Upper lobe of left lung (tissue), 6 donors: ENCODE measurements around the gene SEZ6L. TPM values are rescaled to one million over a fixed set of nuclear protein-coding genes. Genes with fewer than 3 reads are reported as not detected.

Experiments used
- ATAC-seq, 2 donors: fragments of 200-7000 bp; cut with Tn5 transposase; one replicate each; pipeline ENCODE4 v1.9.1; 2022; ENCODE audit warnings: mild to moderate bottlenecking in 2 of 2, moderate library complexity in 2 of 2; ENCODE audit not compliant: low FRiP score in 2 of 2
- DNase-seq, 2 donors: peaks; one replicate each; pipeline ENCODE4 v3.0.0-alpha.2; 2019 to 2020
- H3K27ac ChIP-seq, 4 donors: fragments of 200-600 bp; sonication (generic); one replicate each; pipeline ENCODE4 v1.5.1; 2016 to 2019
- H3K27me3 ChIP-seq, 4 donors: fragments of 200-600 bp; sonication (generic); one replicate each; pipeline ENCODE4 v1.5.1; 2017 to 2019
- H3K36me3 ChIP-seq, 4 donors: fragments of 200-600 bp; sonication (generic); one replicate each; pipeline ENCODE4 v1.5.1; 2016 to 2019
- H3K4me1 ChIP-seq, 4 donors: fragments of 200-600 bp; sonication (generic); one replicate each; pipeline ENCODE4 v1.5.1; 2018 to 2019
- H3K4me3 ChIP-seq, 4 donors: fragments of 200-600 bp; sonication (generic); one replicate each; pipeline ENCODE4 v1.5.1; 2017 to 2019; ENCODE audit warnings: mild to moderate bottlenecking in 2 of 4, moderate library complexity in 1 of 4
- H3K9me3 ChIP-seq, 4 donors: fragments of 200-600 bp; sonication (generic); one replicate each; pipeline ENCODE4 v1.5.1; 2018 to 2019
- EP300 ChIP-seq, 4 donors: sonication (generic); formaldehyde crosslinking; IDR thresholded peaks; one replicate each; pipeline ENCODE4 v1.5.1; 2017; ENCODE audit warnings: antibody characterized with exemption in 4 of 4, control low read depth in 2 of 4
- POLR2A ChIP-seq, 4 donors: fragments of 450-650 bp; IDR thresholded peaks; one replicate each; pipeline ENCODE4 v1.5.1; 2016 to 2017; ENCODE audit warnings: antibody characterized with exemption in 4 of 4, mild to moderate bottlenecking in 2 of 4
- POLR2AphosphoS5 ChIP-seq, 2 donors: sonication (generic); formaldehyde crosslinking; IDR thresholded peaks; one replicate each; pipeline ENCODE4 v1.5.1; 2017; ENCODE audit warnings: antibody characterized with exemption in 2 of 2
- WGBS, 2 donors: methylation state at CpG; one replicate each; pipeline ENCODE4 v1.1.5; 2017 to 2018; 5-methylcytosine and 5-hydroxymethylcytosine counted together
- total RNA-seq, 6 donors: library from RNA; depleted of rRNA in 4 of 6; stranded (reverse); fragments of >200 nt in 4 of 6; gene quantifications; one replicate each; pipeline versions ENCODE4 v1.1.0 to v1.2.1, GENCODE V29; 2016 to 2021
- TF ChIP-seq, protein P1 (sequence below), 6 experiments: fragments of 450-650 bp in 4 of 6; fragments of 200-600 bp in 2 of 6; sonication (generic) in 2 of 6; IDR thresholded peaks; one replicate each; pipeline ENCODE4 v1.5.1; 2016 to 2019; ENCODE audit warnings: antibody characterized with exemption in 6 of 6
- donor health status: DM: no; HTN: no; CAD: no; lungs with moderate emphysema.
- donor health status: DM: no; HTN: yes; CAD: no; lungs with severe emphysema.

SEZ6L gene
- total RNA-seq, 6 donors from 2014 or later, result 0.06 to 1.2 (median 0.24) TPM; not detected in 3

DNA sequence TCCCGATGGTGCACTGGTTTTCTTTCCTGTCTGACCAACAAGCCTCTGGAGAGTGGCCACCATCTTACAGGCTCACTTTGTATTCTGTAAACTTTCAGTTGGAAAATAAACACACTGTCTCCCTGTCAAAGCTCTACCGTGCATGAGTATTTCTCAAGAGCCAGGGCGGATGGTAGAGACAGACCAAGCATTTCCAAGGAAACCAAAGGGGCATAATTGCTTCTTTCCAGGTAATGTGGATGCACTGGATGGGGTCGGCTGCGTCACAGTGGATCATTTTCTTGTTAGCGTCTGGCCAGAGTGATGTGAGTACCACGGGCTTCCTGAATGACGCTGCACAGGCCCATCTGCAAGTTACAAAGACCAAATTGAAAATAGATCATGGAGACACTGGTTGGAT lies 5.1 kb upstream of the SEZ6L start:
- Histone ChIP-seq H3K36me3 (no peaks in the 10 kb centered on the region), H3K4me1 (peaks cover 2 to 8% (median 5%) of the 10 kb centered on the region in 4 donors), H3K27ac (no peak overlapping the region), H3K27me3 (peaks cover 0 to 7% (median 2%) of the 10 kb centered on the region in 4 donors), H3K4me3 (no peak overlapping the region), H3K9me3 (no peaks in the 10 kb centered on the region)
- ATAC-seq, result no peak
- TF ChIP-seq POLR2AphosphoS5 (IDR thresholded peaks at IDR 0.05), result no peak
- TF ChIP-seq POLR2A (IDR thresholded peaks at IDR 0.05), result no peak
- TF ChIP-seq, protein P1, sequence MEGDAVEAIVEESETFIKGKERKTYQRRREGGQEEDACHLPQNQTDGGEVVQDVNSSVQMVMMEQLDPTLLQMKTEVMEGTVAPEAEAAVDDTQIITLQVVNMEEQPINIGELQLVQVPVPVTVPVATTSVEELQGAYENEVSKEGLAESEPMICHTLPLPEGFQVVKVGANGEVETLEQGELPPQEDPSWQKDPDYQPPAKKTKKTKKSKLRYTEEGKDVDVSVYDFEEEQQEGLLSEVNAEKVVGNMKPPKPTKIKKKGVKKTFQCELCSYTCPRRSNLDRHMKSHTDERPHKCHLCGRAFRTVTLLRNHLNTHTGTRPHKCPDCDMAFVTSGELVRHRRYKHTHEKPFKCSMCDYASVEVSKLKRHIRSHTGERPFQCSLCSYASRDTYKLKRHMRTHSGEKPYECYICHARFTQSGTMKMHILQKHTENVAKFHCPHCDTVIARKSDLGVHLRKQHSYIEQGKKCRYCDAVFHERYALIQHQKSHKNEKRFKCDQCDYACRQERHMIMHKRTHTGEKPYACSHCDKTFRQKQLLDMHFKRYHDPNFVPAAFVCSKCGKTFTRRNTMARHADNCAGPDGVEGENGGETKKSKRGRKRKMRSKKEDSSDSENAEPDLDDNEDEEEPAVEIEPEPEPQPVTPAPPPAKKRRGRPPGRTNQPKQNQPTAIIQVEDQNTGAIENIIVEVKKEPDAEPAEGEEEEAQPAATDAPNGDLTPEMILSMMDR (IDR thresholded peaks at IDR 0.05), result no peak
- no peak for TF ChIP-seq EP300 (IDR thresholded peaks at IDR 0.05)
- 61 to 63% methylated on average over 8 of the region's 8 CpGs for WGBS, 2 donors
- no peak for DNase-seq

DNA sequence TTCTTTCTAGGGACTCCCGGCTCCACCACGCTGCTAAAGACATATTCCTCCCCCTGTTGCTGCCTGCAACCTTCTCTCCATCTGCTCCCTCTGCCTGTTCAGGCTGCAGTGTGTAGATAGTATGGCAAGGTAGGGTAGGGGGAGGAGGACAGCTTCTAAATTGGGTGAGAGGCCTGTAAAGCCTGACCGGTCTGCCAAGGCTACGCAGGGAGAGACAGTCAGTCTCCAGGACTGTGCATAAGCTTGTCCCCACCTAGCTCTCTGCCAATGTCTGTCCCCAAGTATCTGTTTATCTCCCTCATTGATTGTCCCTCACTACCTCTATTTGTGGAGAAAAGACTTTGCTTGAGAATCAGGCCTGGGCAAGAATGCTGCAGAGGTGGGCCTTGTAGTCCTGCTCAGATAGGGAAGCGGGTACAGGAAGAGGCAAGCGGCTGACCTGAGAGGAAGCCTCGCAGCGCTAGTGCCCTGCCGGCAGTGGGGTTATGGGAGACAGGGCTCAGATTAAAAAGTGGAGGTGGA lies 871 bp upstream of the SEZ6L start:
- Histone ChIP-seq H3K27ac (no peak overlapping the region), H3K27me3 (peaks cover 2 to 25% (median 14%) of the 10 kb centered on the region in 4 donors), H3K36me3 (no peaks in the 10 kb centered on the region), H3K4me1 (peaks cover 8 to 19% (median 15%) of the 10 kb centered on the region in 4 donors), H3K4me3 (no peak overlapping the region), H3K9me3 (no peaks in the 10 kb centered on the region)
- WGBS, 2 donors, result 32 to 36% methylated on average over 9 of the region's 9 CpGs
- TF ChIP-seq POLR2AphosphoS5 (IDR thresholded peaks at IDR 0.05) (no peak), EP300 (IDR thresholded peaks at IDR 0.05) (no peak), POLR2A (IDR thresholded peaks at IDR 0.05) (no peak)
- TF ChIP-seq, protein P1 (IDR thresholded peaks at IDR 0.05), result no peak
- DNase-seq (peak in 1 of 2 donors; percentile 4), ATAC-seq (peak in 1 of 2 donors; percentile 39)

DNA sequence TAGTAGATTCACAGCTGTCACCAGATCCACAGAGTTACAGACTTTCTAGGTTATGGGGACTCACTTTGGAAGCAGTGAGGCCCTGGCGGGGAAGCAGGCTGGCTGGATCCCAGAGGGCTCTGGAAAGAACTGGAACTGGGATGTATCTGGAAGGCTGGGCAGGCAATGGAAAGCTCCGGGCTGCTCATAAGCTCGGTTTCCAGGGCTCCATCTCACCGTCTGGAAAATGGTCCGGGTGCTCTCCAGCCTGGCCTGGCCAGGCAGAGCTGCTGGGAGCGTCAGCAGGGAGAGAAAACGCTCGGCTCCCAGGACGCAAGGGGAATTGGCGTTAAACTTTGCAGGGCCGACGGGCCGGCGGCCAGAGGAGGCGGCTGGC lies 335 bp upstream of the SEZ6L start:
- Histone ChIP-seq H3K9me3 (no peaks in the 10 kb centered on the region), H3K27me3 (peaks cover 2 to 25% (median 14%) of the 10 kb centered on the region in 4 donors), H3K4me3 (peak overlapping the region in 3 of 4 donors; percentile 30 to 42 (median 40)), H3K27ac (no peak overlapping the region), H3K4me1 (peaks cover 8 to 19% (median 15%) of the 10 kb centered on the region in 4 donors), H3K36me3 (no peaks in the 10 kb centered on the region)
- TF ChIP-seq EP300 (IDR thresholded peaks at IDR 0.05), result no peak
- TF ChIP-seq, protein P1 (IDR thresholded peaks at IDR 0.05), result no peak
- 5 to 15% methylated on average over 4 to 10 of the region's 15 CpGs for WGBS, 2 donors
- ATAC-seq (no peak), DNase-seq (no peak)

DNA sequence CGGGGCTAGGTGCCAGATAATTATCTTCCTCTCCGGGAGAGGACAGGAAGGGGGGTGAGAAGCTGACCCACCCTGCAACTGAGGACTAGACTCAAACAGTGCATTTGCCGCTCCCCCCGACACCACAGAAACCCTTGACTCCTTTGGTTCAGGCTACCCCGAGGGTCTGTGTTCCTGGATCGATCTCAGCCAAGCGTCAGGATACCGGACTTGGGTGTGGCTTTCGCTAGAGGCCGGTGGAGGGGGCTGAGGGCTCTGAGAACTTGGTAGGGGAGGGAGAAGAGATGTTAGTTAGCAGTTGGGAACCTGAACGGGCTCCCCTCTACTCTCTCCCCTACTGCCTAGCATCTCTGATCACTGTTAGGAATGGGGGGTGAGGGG lies 840 bp downstream of the SEZ6L start:
- Histone ChIP-seq H3K4me1 (peaks cover 8 to 19% (median 15%) of the 10 kb centered on the region in 4 donors), H3K9me3 (no peaks in the 10 kb centered on the region), H3K4me3 (peak overlapping the region in 1 of 4 donors; percentile 40), H3K27me3 (peaks cover 2 to 25% (median 14%) of the 10 kb centered on the region in 4 donors), H3K36me3 (no peaks in the 10 kb centered on the region), H3K27ac (no peak overlapping the region)
- 2 to 4% methylated on average over 7 to 11 of the region's 11 CpGs for WGBS, 2 donors
- ATAC-seq, result no peak
- DNase-seq, result no peak
- TF ChIP-seq, protein P1 (IDR thresholded peaks at IDR 0.05), result no peak
- TF ChIP-seq EP300 (IDR thresholded peaks at IDR 0.05) (no peak), POLR2A (IDR thresholded peaks at IDR 0.05) (no peak), POLR2AphosphoS5 (IDR thresholded peaks at IDR 0.05) (no peak)
